GM12878 (cell line): ENCODE results near the gene GRIK1.

ENCODE experiments used
- BCL3 ChIP-seq: IDR thresholded peaks from 2 replicates; pipeline ENCODE4 v1.6.1; 2011; ENCODE audit warnings: borderline replicate concordance, low read depth, mild to moderate bottlenecking, moderate library complexity, low read length; ENCODE audit not compliant: insufficient read depth, poor library complexity, severe bottlenecking
- CEBPB ChIP-seq, 2 experiments: fragments of 150-350 bp in 1 of 2; IDR thresholded peaks; 2 replicates each; pipeline ENCODE4 v1.6.1; 2012 to 2014; ENCODE audit warnings: low read depth in 2 of 2, low read length in 2 of 2, borderline replicate concordance in 1 of 2, inconsistent platforms in 1 of 2
- CTCF ChIP-seq, 3 experiments: IDR thresholded peaks in 2 of 3; conservative IDR thresholded peaks in 1 of 3; 2 replicates each; pipeline ENCODE4 v1.5.1; 2011; ENCODE audit warnings: low read depth in 3 of 3, low read length in 3 of 3, mild to moderate bottlenecking in 3 of 3, control low read depth in 2 of 3, moderate library complexity in 2 of 3, inconsistent platforms in 1 of 3, mixed read lengths in 1 of 3; ENCODE audit not compliant: control insufficient read depth in 2 of 3, insufficient read depth in 1 of 3; ENCODE audit errors: extremely low read depth in 1 of 3
- EZH2 ChIP-seq: IDR thresholded peaks from 2 replicates; pipeline ENCODE4 v1.6.1; 2012; ENCODE audit warnings: low read depth, mild to moderate bottlenecking, control low read depth, inconsistent platforms, low read length, borderline replicate concordance; ENCODE audit not compliant: control insufficient read depth
- GABPA ChIP-seq: IDR thresholded peaks from 2 replicates; pipeline ENCODE4 v1.6.1; 2014; ENCODE audit warnings: antibody characterized with exemption, low read depth, mild to moderate bottlenecking, inconsistent platforms
- MYC ChIP-seq: IDR thresholded peaks from 2 replicates; pipeline ENCODE4 v1.6.1; 2011; ENCODE audit warnings: mild to moderate bottlenecking, low read length, moderate library complexity, inconsistent platforms; ENCODE audit not compliant: insufficient read depth, insufficient replicate concordance, insufficient read length, severe bottlenecking
- NR2C2 ChIP-seq: IDR thresholded peaks from 2 replicates; pipeline ENCODE4 v1.6.1; 2011; ENCODE audit warnings: borderline replicate concordance, low read depth; ENCODE audit not compliant: control insufficient read depth, insufficient read length
- POLR2A ChIP-seq: IDR thresholded peaks from 2 replicates; pipeline ENCODE4 v1.6.1; 2011; ENCODE audit warnings: low read depth, mild to moderate bottlenecking, low read length
- POLR2AphosphoS5 ChIP-seq: IDR thresholded peaks from 2 replicates; pipeline ENCODE4 v1.6.1; 2011; ENCODE audit warnings: mild to moderate bottlenecking, low read length, inconsistent platforms
- SIX5 ChIP-seq: IDR thresholded peaks from 2 replicates; pipeline ENCODE4 v1.6.1; 2011; ENCODE audit warnings: mild to moderate bottlenecking, low read depth, low read length, moderate library complexity; ENCODE audit not compliant: severe bottlenecking
- ZNF687 ChIP-seq: fragments of 450-650 bp; IDR thresholded peaks from 2 replicates; pipeline ENCODE4 v1.6.1; 2017; ENCODE audit warnings: mild to moderate bottlenecking, moderate library complexity
- ZZZ3 ChIP-seq: IDR thresholded peaks from 2 replicates; pipeline ENCODE4 v1.6.1; 2011; ENCODE audit warnings: low read depth; ENCODE audit not compliant: control insufficient read depth, insufficient read length

GRCh38 chr21:29739176-29739575 is 200.6 kb downstream of the GRIK1 start:
- TF ChIP-seq POLR2A (no peak), EZH2 (no peak), CTCF (IDR thresholded peaks at IDR 0.05 in 2 of 3, conservative IDR thresholded peaks at IDR 0.05 in 1 of 3; ENCODE audit: control insufficient read depth in 2 of 3, extremely low read depth in 1 of 3, insufficient read depth in 1 of 3, low read depth in 3 of 3, low read length in 3 of 3) (no peak), NR2C2 (no peak), BCL3 (no peak), SIX5 (no peak), GABPA (no peak), POLR2AphosphoS5 (no peak), ZZZ3 (no peak), CEBPB (IDR thresholded peaks at IDR 0.05; ENCODE audit: borderline replicate concordance in 1 of 2, low read depth in 2 of 2, low read length in 2 of 2) (no peak), ZNF687 (no peak), MYC (no peak)
